Lower leg skin (tissue), 4 donors: ENCODE data around the gene CMC1. TPM values are rescaled to one million over a fixed set of nuclear protein-coding genes. Genes with fewer than 3 reads are reported as not detected.

Source experiments
- DNase-seq, 2 donors: peaks; one replicate each; pipeline ENCODE4 v3.0.0-alpha.2; 2019; ENCODE audit warnings: low spot score in 2 of 2
- H3K4me3 ChIP-seq: fragments of 200-600 bp; sonication (generic); 2 replicates; pipeline ENCODE4 v1.5.1; 2017; ENCODE audit warnings: mild to moderate bottlenecking, low read depth; ENCODE audit not compliant: poor library complexity, severe bottlenecking
- POLR2A ChIP-seq, 2 donors: fragments of 450-650 bp; IDR thresholded peaks; one replicate each; pipeline ENCODE4 v1.6.1; 2016 to 2017; ENCODE audit warnings: antibody characterized with exemption in 2 of 2, mild to moderate bottlenecking in 1 of 2, moderate library complexity in 1 of 2
- WGBS, 2 donors: methylation state at CpG; one replicate each; pipeline ENCODE4 v1.1.5; 2018; 5-methylcytosine and 5-hydroxymethylcytosine counted together
- intact Hi-C: fragments of 100-400 bp; cut with DNase I; formaldehyde crosslinking; loops from one replicate; pipeline ENCODE4 v1.15.0; 2023; ENCODE audit warnings: low total_unique reads
- total RNA-seq, 4 donors: library from RNA; depleted of rRNA; stranded (reverse); fragments of >200 nt; gene quantifications; one replicate each; pipeline ENCODE4 v1.1.0, GENCODE V29; 2016
- TF ChIP-seq, protein P1 (sequence below), 3 donors: fragments of 450-650 bp; IDR thresholded peaks; one replicate each; pipeline ENCODE4 v1.5.1; 2016; ENCODE audit warnings: antibody characterized with exemption in 3 of 3, mild to moderate bottlenecking in 3 of 3, moderate library complexity in 2 of 3

Gene CMC1
- total RNA-seq, 4 donors from 2014 or later = 2.4 to 8.4 (median 5.9) TPM

GRCh38 chr3:28347374-28348264 lies 106.2 kb downstream of the CMC1 start:
- intact Hi-C loops = no loop called here
- H3K4me3 ChIP-seq = peak overlapping the region; percentile 82
- TF ChIP-seq, protein P1, sequence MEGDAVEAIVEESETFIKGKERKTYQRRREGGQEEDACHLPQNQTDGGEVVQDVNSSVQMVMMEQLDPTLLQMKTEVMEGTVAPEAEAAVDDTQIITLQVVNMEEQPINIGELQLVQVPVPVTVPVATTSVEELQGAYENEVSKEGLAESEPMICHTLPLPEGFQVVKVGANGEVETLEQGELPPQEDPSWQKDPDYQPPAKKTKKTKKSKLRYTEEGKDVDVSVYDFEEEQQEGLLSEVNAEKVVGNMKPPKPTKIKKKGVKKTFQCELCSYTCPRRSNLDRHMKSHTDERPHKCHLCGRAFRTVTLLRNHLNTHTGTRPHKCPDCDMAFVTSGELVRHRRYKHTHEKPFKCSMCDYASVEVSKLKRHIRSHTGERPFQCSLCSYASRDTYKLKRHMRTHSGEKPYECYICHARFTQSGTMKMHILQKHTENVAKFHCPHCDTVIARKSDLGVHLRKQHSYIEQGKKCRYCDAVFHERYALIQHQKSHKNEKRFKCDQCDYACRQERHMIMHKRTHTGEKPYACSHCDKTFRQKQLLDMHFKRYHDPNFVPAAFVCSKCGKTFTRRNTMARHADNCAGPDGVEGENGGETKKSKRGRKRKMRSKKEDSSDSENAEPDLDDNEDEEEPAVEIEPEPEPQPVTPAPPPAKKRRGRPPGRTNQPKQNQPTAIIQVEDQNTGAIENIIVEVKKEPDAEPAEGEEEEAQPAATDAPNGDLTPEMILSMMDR (IDR thresholded peaks at IDR 0.05) = no peak
- TF ChIP-seq POLR2A (IDR thresholded peaks at IDR 0.05) = no peak
- 10 to 15% methylated on average over 16 of the region's 16 CpGs for WGBS, 2 donors
- peak; percentile 14 to 37 for DNase-seq

GRCh38 chr3:28348265-28348628 lies 106.8 kb downstream of the CMC1 start:
- 0 to 1% methylated on average over 16 of the region's 16 CpGs for WGBS, 2 donors
- TF ChIP-seq, protein P1 (IDR thresholded peaks at IDR 0.05) = no peak
- TF ChIP-seq POLR2A (IDR thresholded peaks at IDR 0.05) = no peak
- DNase-seq = no peak
- peak overlapping the region; percentile 82 for H3K4me3 ChIP-seq
- intact Hi-C loops = no loop called here

DNA sequence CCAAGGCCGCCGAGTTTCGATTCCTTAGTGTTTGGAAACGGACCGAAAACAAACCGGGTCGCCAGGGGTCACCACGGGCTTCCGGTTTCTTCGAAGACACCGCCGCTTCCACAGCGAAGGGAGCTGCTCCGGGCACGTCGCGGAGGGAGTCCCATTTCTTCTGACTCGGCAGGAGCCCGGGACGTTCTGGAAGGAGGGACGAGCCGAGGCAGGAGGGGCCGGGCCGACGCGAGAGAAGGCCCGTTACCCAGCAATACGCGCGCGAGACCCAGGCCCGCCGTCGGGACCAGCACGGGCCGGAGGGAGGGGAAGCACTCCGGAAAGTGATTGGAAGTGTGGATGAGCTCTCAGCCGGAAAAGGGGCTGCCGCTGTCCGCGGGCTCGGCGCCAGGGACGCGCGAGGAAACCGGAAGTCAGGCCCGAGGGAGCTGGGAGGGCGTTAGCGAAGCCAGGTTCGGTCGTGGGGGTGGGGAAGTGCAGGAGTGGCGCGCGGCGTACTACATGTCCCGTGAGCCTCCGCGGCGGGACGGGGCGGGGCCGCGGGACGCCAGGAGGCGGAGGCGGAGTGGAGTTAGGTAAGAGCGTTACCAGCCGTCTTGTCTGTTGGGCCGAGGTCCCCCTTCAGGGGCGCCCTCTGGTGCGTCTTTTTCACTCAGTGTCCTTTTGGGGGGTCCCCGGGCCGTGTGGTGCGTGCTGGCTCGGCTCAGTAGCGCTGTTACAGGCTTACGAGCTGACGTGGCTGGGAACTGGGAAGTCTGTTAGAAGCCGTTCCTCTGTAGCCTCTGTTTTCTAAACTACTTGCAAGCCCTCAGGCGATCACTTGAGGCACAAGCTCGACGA lies 107.4 kb downstream of the CMC1 start, which contains the start of the genes AZI2 and ZCWPW2:
Gene AZI2, minus strand, starts transcription at position 196 of the 840 bp plus-strand sequence. CDS start 8,207 bp downstream, outside the sequence.
Gene ZCWPW2, plus strand, starts transcription at position 93 of the 840 bp plus-strand sequence. CDS start 64,348 bp downstream, outside the sequence.
- 0 to 1% methylated on average over 62 to 78 of the region's 83 CpGs for WGBS, 2 donors
- TF ChIP-seq POLR2A (IDR thresholded peaks at IDR 0.05) = peak in 1 of 2 donors; percentile 84
- TF ChIP-seq, protein P1 (IDR thresholded peaks at IDR 0.05) = no peak
- peak; percentile 93 to 99 for DNase-seq
- H3K4me3 ChIP-seq = peak within 1 kb of the TSS; percentile 82
- intact Hi-C loops = no loop called here

DNA sequence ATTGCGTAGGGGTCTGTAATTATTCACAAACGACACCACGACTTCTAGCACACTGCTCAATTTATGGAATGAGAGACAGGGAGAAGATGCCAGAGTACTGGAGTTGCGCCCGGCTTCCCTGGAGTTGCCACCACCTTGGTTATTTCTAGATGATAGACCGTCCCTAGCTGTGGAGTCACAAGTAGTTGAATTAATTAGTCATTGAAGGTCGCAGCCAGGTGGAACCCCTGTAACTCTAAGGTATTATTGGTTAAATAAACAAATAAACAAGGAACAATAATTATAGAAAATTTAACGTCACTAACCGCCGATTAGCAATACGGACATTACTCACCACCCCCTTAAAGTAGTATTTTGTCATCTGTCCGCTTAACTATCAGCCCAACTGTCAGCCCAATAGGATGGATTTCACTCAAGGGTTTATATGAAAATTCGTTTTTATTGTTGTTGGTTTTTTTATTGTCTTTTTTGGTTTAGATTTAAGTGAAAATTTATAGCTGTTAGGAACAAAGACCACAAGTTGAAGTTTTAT lies 108.1 kb downstream of the CMC1 start:
- 19 to 24% methylated on average over 13 of the region's 13 CpGs for WGBS, 2 donors

More for the DNA sequence above, 108.1 kb downstream of the CMC1 start:
- peak overlapping the region; percentile 71 for H3K4me3 ChIP-seq
- intact Hi-C loops = no loop called here
- DNase-seq = no peak
- no peak for TF ChIP-seq POLR2A (IDR thresholded peaks at IDR 0.05)
- TF ChIP-seq, protein P1 (IDR thresholded peaks at IDR 0.05) = no peak

Other genes starting within 250 kb of the CMC1 start
- 1 to 10 TPM in 2 of 4 donors, under 1 TPM in 1, not detected in 1; 0.29 to 2.9 (median 1.3) TPM for gene ZCWPW2, start 107.1 kb downstream of the CMC1 start, total RNA-seq
- 10 to 100 TPM; 44.0 to 51.1 (median 46.6) TPM for gene AZI2, start 107.2 kb downstream of the CMC1 start, total RNA-seq